Left cardiac atrium (tissue), 4 donors: ENCODE results near the gene MAGI2. TPM values are rescaled to one million over a fixed set of nuclear protein-coding genes. Genes with fewer than 3 reads are reported as not detected.
"Not testable (repeated sequence)": the region's sequence is repeated elsewhere in the genome, so short reads cannot be mapped to it uniquely, and the experiment has no call there.

Experiments
- ATAC-seq, 2 donors: fragments of 200-7000 bp; cut with Tn5 transposase; one replicate each; pipeline ENCODE4 v1.9.1; 2020; ENCODE audit warnings: mild to moderate bottlenecking in 2 of 2, moderate library complexity in 2 of 2
- DNase-seq: peaks from one replicate; pipeline ENCODE4 v3.0.0-alpha.2; 2020
- intact Hi-C, 2 donors: fragments of 100-400 bp; cut with DNase I; formaldehyde crosslinking; loops; one replicate each; pipeline versions ENCODE4 v1.14.1 to v1.15.1; 2022 to 2023
- total RNA-seq, 2 donors: library from RNA; stranded (reverse); fragmentation: NEBNext Ultra II Directional; extraction: Animal tissue kit (Norgen Biotek cat#: 25700); gene quantifications; one replicate each; pipeline ENCODE4 v1.2.1, GENCODE V29; 2021
- donor health status: DM: no; HTN: yes; CAD: no.
- donor health status: DM: no; HTN: yes; CAD: no; lungs with severe emphysema.
- donor health status: DM: yes; HTN: yes; CAD: no.
- donor health status: Dilated cardiomyopathy.

MAGI2 gene
- total RNA-seq, 2 donors from 2014 or later: 7.2 to 8.7 TPM

DNA sequence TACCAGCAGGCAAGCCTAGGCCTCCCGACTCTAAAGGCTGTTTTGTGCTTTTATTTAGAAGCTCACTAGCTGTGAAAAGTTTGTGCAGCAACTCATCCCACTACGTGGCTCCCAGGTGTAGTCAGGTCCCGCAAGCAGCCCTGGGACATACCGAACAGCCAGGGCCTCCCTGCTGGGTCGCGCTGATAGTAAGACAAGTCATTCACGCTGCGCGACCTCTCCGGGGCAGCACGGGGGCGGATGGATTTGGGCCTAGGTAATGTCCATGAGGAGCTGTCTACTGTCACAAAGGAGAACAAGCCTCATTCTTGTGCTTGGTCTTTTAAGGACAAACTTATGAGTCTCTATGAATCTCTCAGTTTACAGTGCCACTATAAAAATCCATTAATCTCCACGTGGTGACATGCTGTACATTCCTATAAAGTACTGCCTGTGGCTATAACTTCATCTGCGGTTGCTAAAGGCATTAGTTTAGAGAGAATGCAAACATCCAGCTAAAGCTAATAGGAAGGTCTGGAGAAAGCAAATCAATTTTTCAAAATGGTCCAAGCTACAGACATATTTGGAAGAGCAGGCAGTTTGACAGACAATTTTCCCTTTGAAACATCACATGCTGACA, 1108.1 kb downstream of the MAGI2 start:
- DNase-seq: no peak
- ATAC-seq: no peak
- intact Hi-C loops: no loop called here

DNA sequence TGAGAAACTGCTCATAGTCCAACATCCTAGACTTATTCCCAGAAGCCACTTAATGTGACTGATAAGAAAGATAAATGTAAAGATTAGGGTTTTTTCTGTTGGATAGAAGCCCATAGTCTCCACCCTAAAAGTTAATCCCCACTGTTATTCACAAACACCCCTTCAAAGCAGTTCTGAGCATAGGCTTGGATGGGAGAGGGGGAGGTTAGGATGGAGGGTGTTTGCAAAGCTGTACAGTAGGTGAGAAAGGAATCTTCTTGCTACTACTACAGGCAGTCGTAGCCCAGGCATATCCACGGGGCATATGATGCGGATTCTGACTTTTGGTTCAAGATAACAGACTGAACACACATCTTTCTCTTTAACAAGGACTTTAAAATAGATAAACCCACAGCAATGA, 1119.0 kb downstream of the MAGI2 start:
- intact Hi-C loops: no loop called here
- no peak for ATAC-seq
- DNase-seq: no peak

- DNase-seq (no peak), ATAC-seq (no peak)
- intact Hi-C loops: no loop called here
Observed at GRCh38 chr7:78333530-78334425, 1119.7 kb downstream of the MAGI2 start.

DNA sequence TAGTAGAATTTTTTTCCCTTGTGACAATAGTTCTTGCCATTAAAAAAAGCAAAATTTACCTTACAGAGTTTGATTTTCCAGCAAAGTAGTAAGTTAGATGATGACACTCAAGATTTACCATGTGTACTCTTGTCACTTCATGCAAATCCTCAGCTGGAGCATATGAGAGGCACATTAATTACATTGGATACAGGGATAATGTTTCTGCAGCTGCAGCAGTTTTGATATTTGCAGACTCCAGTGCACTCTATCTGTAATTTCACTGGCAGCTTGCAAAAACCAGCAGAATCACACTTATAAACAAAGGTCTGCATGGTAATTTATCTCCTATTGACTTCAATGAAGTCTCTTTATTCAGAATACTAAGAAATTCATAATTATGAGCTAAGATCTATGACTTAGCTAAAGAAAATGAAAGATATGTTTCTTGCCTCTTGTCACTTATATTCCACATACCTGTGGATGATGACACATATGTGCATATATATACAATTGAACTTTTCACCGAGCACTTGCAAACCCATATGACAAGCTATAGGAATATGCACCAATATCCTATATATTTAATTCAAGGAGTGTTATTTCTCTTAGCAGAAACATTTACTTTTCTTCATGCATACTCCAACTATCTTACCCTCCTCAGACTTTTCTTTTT, 1124.3 kb downstream of the MAGI2 start:
- intact Hi-C loops: no loop called here
- ATAC-seq: no peak
- DNase-seq: no peak

GRCh38 chr7:78327718-78328117, 1125.7 kb downstream of the MAGI2 start:
- ATAC-seq (no peak), DNase-seq (no peak)
- intact Hi-C loops: no loop called here

DNA sequence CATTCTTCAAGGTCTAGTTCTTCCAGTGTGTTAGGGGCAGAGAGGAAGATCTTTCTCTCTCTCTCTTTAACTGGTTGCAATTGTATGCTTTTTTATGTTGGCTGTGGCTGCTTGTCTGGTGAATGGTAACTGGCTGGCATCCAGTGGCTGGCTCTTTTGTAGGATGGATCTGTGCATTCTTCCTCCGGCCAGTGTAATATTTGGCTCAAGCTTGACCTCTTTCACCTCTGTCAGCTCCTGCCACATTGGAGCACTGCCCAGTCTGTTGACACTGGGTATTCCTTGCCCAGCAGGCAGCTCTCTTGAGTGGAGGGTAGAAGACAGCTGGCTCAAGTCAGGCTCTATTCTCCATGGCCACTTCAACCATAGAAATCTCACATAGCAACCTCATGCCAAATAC, 1126.6 kb downstream of the MAGI2 start:
- ATAC-seq: peak; percentile 53 to 87
- intact Hi-C loops: no loop called here
- DNase-seq: no peak

DNA sequence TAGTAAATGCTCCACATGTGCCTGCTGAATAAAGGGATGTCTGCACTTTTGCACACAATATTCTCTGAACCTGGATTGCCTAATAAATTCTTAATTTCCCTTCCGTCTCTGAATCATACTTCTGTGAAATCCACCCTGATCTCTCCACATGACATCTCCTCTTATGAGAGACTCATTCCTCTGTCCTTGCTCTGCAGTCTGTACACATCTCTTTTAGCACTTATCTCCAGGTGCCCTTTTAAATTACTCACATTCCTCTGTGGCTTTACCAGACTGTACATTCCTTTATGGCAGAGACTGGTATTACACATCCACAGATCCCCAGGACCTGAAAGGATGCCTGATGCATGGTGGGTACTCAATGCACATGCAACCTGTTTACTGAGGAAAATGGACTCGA, 1127.3 kb downstream of the MAGI2 start:
- ATAC-seq: no peak
- intact Hi-C loops: no loop called here
- DNase-seq: no peak

- intact Hi-C loops: no loop called here
- ATAC-seq (no peak), DNase-seq (no peak)
Observed at GRCh38 chr7:78323118-78323517, 1130.3 kb downstream of the MAGI2 start.

DNA sequence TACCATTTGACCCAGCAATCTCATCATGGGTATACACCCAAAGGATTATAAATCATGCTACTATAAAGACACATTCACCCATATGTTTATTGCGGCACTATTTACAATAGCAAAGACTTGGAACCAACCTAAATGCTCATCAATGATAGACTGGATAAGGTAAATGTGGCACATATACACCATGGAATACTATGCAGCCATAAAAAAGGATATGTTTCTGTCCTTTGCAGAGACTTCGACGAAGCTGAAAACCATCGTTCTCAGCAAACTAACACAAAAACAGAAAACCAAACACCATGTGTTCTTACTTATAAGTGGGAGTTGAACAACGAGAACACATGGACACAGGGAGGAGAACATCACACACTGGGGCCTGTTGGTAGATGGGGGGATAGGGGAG, 1131.2 kb downstream of the MAGI2 start:
- intact Hi-C loops, DNase-seq, ATAC-seq: not testable (repeated sequence)

DNA sequence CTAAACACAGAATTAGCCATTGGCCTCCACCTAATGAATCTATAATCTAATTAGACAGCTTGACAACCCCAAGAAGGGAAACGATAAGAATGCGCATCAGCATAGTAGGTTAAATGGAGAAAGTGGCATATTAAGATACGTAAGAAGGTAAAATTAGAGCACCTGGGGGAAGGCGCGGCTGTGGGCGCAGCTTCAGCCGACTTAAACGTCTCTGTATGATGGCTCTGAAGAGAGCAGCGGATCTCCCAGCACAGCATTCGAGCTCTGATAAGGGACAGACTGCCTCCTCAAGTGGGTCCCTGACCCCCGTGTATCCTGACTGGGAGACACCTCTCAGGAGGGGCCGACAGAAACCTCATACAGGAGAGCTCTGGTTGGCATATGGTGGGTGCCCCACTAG, 1136.1 kb downstream of the MAGI2 start:
- DNase-seq: no peak
- ATAC-seq: no peak
- intact Hi-C loops: no loop called here

DNA sequence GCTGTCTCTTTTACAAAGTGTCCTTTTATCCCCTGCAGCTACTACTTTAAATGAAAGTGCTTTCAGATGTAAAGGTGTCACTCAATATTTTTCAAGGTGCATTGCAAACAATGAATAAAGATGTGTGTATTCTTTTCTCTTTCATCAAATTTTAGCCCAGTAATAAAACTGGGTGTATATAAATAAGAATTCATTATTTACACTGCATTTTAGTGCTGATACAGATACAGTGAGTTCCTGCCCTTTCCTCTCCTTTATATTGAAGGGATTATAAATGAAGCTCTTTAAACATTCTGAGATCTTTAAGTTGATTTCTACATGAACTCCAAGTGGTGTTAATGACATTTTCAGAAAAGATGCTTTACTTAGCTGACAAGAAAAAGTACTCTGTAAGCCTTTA, 1137.4 kb downstream of the MAGI2 start:
- ATAC-seq (no peak), DNase-seq (no peak)
- intact Hi-C loops: no loop called here

DNA sequence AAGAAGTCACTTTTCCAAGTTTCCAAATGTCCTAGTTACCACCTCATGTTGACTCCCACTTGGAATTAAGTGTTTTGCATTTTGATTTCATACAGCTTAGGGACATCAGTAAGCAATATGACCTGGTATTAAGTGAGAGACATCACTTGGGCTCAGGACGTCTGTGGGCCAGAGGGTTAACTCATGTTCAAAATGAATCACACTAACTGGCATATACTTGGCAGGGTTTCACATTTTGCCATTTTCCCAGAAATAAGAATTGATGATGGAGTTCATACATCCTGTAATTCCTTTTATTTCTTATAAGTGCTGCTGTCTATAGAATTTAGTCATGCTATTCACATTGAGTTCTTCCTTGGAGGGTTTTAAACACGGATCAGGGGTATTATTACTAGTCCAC, 1138.3 kb downstream of the MAGI2 start:
- no peak for DNase-seq
- intact Hi-C loops: no loop called here
- ATAC-seq: no peak

DNA sequence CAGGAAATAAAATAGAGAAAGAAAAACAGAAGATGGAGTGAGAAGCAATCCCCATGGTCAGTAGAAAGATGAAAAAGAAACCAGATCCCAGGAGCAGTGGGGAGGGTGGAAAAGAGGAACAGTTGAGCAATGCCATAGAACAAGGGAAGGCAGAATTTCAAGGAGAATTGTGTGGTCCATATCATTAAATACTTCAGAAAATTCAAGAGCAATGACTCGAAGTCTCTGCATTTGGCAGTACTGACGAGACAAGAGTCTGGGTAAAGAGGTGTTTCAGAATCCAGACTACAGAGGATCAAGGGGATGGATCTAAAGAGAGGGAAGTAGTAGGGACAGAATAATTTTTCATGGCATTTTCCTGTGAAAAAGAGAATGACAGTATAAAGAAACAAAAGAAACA, 1142.3 kb downstream of the MAGI2 start:
- ATAC-seq: no peak
- intact Hi-C loops: no loop called here
- no peak for DNase-seq

GRCh38 chr7:78307892-78308291, 1145.6 kb downstream of the MAGI2 start:
- DNase-seq (no peak), ATAC-seq (no peak)
- intact Hi-C loops: no loop called here

- DNase-seq: no peak
- intact Hi-C loops: no loop called here
- no peak for ATAC-seq
Observed at GRCh38 chr7:78306634-78307033, 1146.8 kb downstream of the MAGI2 start.

DNA sequence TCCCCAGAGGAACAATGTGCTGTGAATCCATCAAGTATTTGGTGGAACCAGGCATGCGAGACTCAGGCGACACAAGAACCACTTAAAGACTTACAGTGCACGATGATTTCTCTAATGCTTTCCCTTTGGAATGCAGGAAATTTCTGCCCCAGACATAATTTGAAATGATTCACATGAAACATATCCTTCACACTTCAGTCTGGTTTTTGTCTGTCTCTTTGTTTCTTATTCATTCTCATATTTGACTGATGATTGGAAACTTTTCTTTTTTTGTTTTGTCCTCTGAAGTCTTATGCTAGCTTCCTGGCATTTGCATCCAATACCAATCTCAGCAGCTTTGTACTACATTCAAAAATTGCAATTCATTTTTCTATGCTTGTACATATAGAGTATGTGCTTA, 1152.1 kb downstream of the MAGI2 start:
- DNase-seq (no peak), ATAC-seq (no peak)
- intact Hi-C loops: no loop called here

- no peak for DNase-seq
- ATAC-seq: no peak
- intact Hi-C loops: no loop called here
Observed at GRCh38 chr7:78299088-78299487, 1154.4 kb downstream of the MAGI2 start.

- intact Hi-C loops: no loop called here
- no peak for DNase-seq
- no peak for ATAC-seq
Observed at GRCh38 chr7:78296644-78297371, 1156.7 kb downstream of the MAGI2 start.

DNA sequence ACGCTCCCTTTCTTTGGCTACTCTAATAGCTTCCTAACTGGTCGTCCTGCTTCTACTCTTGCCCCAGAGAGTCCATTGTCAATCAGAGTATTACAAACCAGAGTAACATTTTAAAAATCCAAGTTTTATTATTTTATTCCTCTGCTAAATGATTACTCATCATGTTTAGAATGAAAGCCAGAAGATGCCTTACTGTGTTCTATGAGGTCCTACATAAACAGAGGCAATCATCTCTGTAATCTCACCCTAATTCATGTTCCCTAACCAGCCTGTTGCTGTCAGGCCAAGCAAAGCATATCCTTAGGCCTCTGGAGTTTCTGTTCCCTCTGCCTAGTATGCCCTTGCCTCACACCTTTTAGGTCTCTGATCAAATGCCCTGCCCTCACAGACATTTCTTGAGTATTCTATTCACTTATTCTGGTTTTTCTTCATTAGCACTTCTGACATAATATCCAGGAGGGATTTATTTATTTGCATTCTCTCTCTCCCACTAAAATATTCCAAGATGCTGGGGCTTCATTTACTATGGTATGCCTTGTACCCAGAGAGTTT, 1157.3 kb downstream of the MAGI2 start:
- no peak for ATAC-seq
- intact Hi-C loops: no loop called here

More for the DNA sequence above, 1157.3 kb downstream of the MAGI2 start:
- no peak for DNase-seq
